Measurements from ENCODE around the gene SLC12A7. TPM values are rescaled to one million over a fixed set of nuclear protein-coding genes. Genes with fewer than 3 reads are reported as not detected.

Gene SLC12A7
- total and polyA plus RNA-seq, 7 donors: 2.3 to 22.0 (median 4.5) TPM

GRCh38 chr5:1124205-1125029 is 12.6 kb upstream of the SLC12A7 start:
- no peak for DNase-seq
- no peaks in the 10 kb centered on the region for H3K9me3 ChIP-seq
- H3K4me3 ChIP-seq: no peak overlapping the region
- ATAC-seq: peak in 2 of 4 donors; percentile 14 to 36
- WGBS, 3 donors: 46 to 66% (median 51%) methylated on average over 27 of the region's 27 CpGs
- intact Hi-C loops (cut with DNase I): no loop called here
- peak overlapping the region; percentile 18 for H3K27ac ChIP-seq
- H3K27me3 ChIP-seq (ENCODE audit: insufficient read depth in 3 of 3, low read length in 2 of 3): peaks cover 0 to 29% (median 5%) of the 10 kb centered on the region in 3 donors
- peaks cover 7% of the 10 kb centered on the region for H3K4me1 ChIP-seq
- no peaks in the 10 kb centered on the region for H3K36me3 ChIP-seq (ENCODE audit: insufficient read depth in 1 of 2, low read depth in 1 of 2)
- TF ChIP-seq CTCF (IDR thresholded peaks at IDR 0.05): no peak

GRCh38 chr5:1123418-1124147 is 11.7 kb upstream of the SLC12A7 start:
- Histone ChIP-seq H3K27ac (peak overlapping the region; percentile 18), H3K4me3 (no peak overlapping the region), H3K4me1 (peaks cover 15% of the 10 kb centered on the region), H3K36me3 (ENCODE audit: insufficient read depth in 1 of 2, low read depth in 1 of 2) (no peaks in the 10 kb centered on the region), H3K9me3 (no peaks in the 10 kb centered on the region), H3K27me3 (ENCODE audit: insufficient read depth in 3 of 3, low read length in 2 of 3) (peaks cover 0 to 29% (median 5%) of the 10 kb centered on the region in 3 donors)
- WGBS, 3 donors: 77 to 85% (median 79%) methylated on average over 20 of the region's 20 CpGs
- DNase-seq: no peak
- intact Hi-C loops (cut with DNase I): no loop called here
- TF ChIP-seq CTCF (IDR thresholded peaks at IDR 0.05): no peak
- ATAC-seq: no peak

GRCh38 chr5:1122511-1123294 is 10.8 kb upstream of the SLC12A7 start:
- Histone ChIP-seq H3K9me3 (no peaks in the 10 kb centered on the region), H3K4me3 (no peak overlapping the region), H3K36me3 (ENCODE audit: insufficient read depth in 1 of 2, low read depth in 1 of 2) (no peaks in the 10 kb centered on the region), H3K4me1 (peaks cover 21% of the 10 kb centered on the region), H3K27ac (no peak overlapping the region), H3K27me3 (ENCODE audit: insufficient read depth in 3 of 3, low read length in 2 of 3) (peaks cover 0 to 29% (median 5%) of the 10 kb centered on the region in 3 donors)
- WGBS, 3 donors: 75 to 82% (median 79%) methylated on average over 34 of the region's 34 CpGs
- DNase-seq (no peak), ATAC-seq (no peak)
- intact Hi-C loops (cut with DNase I): no loop called here
- TF ChIP-seq CTCF (IDR thresholded peaks at IDR 0.05): no peak

GRCh38 chr5:1121891-1122290 is 10.0 kb upstream of the SLC12A7 start:
- TF ChIP-seq CTCF (IDR thresholded peaks at IDR 0.05): no peak
- DNase-seq: no peak
- Histone ChIP-seq H3K4me3 (no peak overlapping the region), H3K27ac (no peak overlapping the region), H3K27me3 (ENCODE audit: insufficient read depth in 3 of 3, low read length in 2 of 3) (peaks cover 0 to 29% (median 5%) of the 10 kb centered on the region in 3 donors), H3K4me1 (peaks cover 21% of the 10 kb centered on the region), H3K36me3 (ENCODE audit: insufficient read depth in 1 of 2, low read depth in 1 of 2) (no peaks in the 10 kb centered on the region), H3K9me3 (no peaks in the 10 kb centered on the region)
- 95 to 96% (median 96%) methylated on average over 14 of the region's 14 CpGs for WGBS, 3 donors
- ATAC-seq: no peak
- intact Hi-C loops (cut with DNase I): no loop called here
